GM23338 (cell line): ENCODE data around the gene RBAK. TPM values are rescaled to one million over a fixed set of nuclear protein-coding genes. Genes with fewer than 3 reads are reported as not detected.
A peak's percentile ranks its signal among the peaks of the same experiment; 100 is the strongest.

Experiments
- ATAC-seq: fragments of 200-7000 bp; cut with Tn5 transposase; 3 replicates; pipeline ENCODE4 v1.9.1; 2020
- DNase-seq: peaks from one replicate; pipeline ENCODE4 v3.0.0-alpha.2; 2015; ENCODE audit warnings: low spot score
- H2AFZ ChIP-seq: fragments of 200-600 bp; sonication (generic); 2 replicates; pipeline ENCODE4 v1.8.0; 2016; ENCODE audit warnings: antibody characterized with exemption, mild to moderate bottlenecking, moderate library complexity
- H3F3A ChIP-seq: fragments of 200-600 bp; sonication (generic); replicated peaks from 2 replicates; pipeline ENCODE4 v1.8.0; 2017; ENCODE audit warnings: antibody characterized with exemption, mixed run types, low read depth
- H3K27ac ChIP-seq: fragments of 200-600 bp; sonication (generic); 2 replicates; pipeline ENCODE4 v1.6.1; 2016; ENCODE audit warnings: low read depth
- H3K27me3 ChIP-seq: fragments of 200-600 bp; sonication (generic); 2 replicates; pipeline ENCODE4 v1.8.0; 2016; ENCODE audit warnings: mild to moderate bottlenecking, mixed run types, moderate library complexity; ENCODE audit not compliant: insufficient read depth
- H3K36me3 ChIP-seq: fragments of 200-600 bp; sonication (generic); 2 replicates; pipeline ENCODE4 v1.8.0; 2016; ENCODE audit warnings: mild to moderate bottlenecking; ENCODE audit not compliant: insufficient read depth
- H3K4me1 ChIP-seq: fragments of 200-600 bp; sonication (generic); 2 replicates; pipeline ENCODE4 v1.8.0; 2016; ENCODE audit warnings: mild to moderate bottlenecking, moderate library complexity; ENCODE audit not compliant: insufficient read depth
- H3K4me2 ChIP-seq: fragments of 200-600 bp; sonication (generic); 2 replicates; pipeline ENCODE4 v1.7.1; 2017; ENCODE audit warnings: mixed run types
- H3K4me3 ChIP-seq: fragments of 200-600 bp; sonication (generic); 2 replicates; pipeline ENCODE4 v1.6.1; 2016; ENCODE audit warnings: mixed run types
- H3K79me2 ChIP-seq: fragments of 200-600 bp; sonication (generic); replicated peaks from 2 replicates; pipeline ENCODE4 v1.8.0; 2017; ENCODE audit warnings: mild to moderate bottlenecking; ENCODE audit not compliant: insufficient read depth
- H3K9me2 ChIP-seq: fragments of 200-600 bp; sonication (generic); 2 replicates; pipeline ENCODE4 v1.8.0; 2017; ENCODE audit not compliant: insufficient read depth
- H4K20me1 ChIP-seq: fragments of 200-600 bp; sonication (generic); replicated peaks from 2 replicates; pipeline ENCODE4 v1.8.0; 2017; ENCODE audit warnings: mild to moderate bottlenecking; ENCODE audit not compliant: insufficient read depth
- H3K27ac Mint-ChIP-seq: 2 replicates; pipeline ENCODE4 v1.8.0; 2020; ENCODE audit warnings: inconsistent platforms, mild to moderate bottlenecking, moderate library complexity, mixed read lengths
- H3K27me3 Mint-ChIP-seq: 3 replicates; pipeline ENCODE4 v1.8.0; 2022; ENCODE audit warnings: low read depth, mild to moderate bottlenecking, moderate library complexity, mixed read lengths, inconsistent platforms; ENCODE audit not compliant: insufficient read depth, poor library complexity
- H3K36me3 Mint-ChIP-seq: 3 replicates; pipeline ENCODE4 v1.8.0; 2021; ENCODE audit warnings: low read depth, mild to moderate bottlenecking, inconsistent platforms, moderate library complexity, mixed read lengths
- H3K4me1 Mint-ChIP-seq: 3 replicates; pipeline ENCODE4 v1.8.0; 2020; ENCODE audit warnings: mild to moderate bottlenecking, inconsistent platforms, mixed read lengths
- H3K4me3 Mint-ChIP-seq: 3 replicates; pipeline ENCODE4 v1.8.0; 2021; ENCODE audit warnings: moderate library complexity, mild to moderate bottlenecking, inconsistent platforms, mixed read lengths
- H3K9me3 Mint-ChIP-seq: 3 replicates; pipeline ENCODE4 v1.8.0; 2020; ENCODE audit warnings: moderate library complexity, mild to moderate bottlenecking, inconsistent platforms, mixed read lengths
- CREB1 ChIP-seq: fragments of 250-450 bp; sonication (Bioruptor Pico); IDR thresholded peaks from 2 replicates; pipeline ENCODE4 v1.5.0; 2020; ENCODE audit warnings: low read depth, mild to moderate bottlenecking, moderate library complexity
- JUNB ChIP-seq: IDR thresholded peaks from one replicate; pipeline ENCODE4 v1.6.1; 2016; ENCODE audit warnings: antibody characterized with exemption; ENCODE audit not compliant: unreplicated experiment
- NANOG ChIP-seq: IDR thresholded peaks from 2 replicates; pipeline ENCODE4 v1.6.1; 2016; ENCODE audit warnings: antibody characterized with exemption, borderline replicate concordance
- REST ChIP-seq: IDR thresholded peaks from one replicate; pipeline ENCODE4 v1.6.1; 2018; ENCODE audit warnings: antibody characterized with exemption; ENCODE audit not compliant: unreplicated experiment
- STAT1 ChIP-seq: IDR thresholded peaks from one replicate; pipeline ENCODE4 v1.6.1; 2016; ENCODE audit warnings: antibody characterized with exemption; ENCODE audit not compliant: unreplicated experiment
- polyA plus RNA-seq: library from polyadenylated mRNA; unstranded; fragments of >200 nt; fragmentation: Nextera tagmentation; extraction: Ambion mirVana; gene quantifications from 2 replicates; pipeline ENCODE4 v1.2.1, GENCODE V29; 2016
- total RNA-seq: library from RNA; depleted of rRNA; stranded (reverse); fragments of >200 nt; shearing (Covaris generic); gene quantifications from 2 replicates; pipeline ENCODE4 v1.2.3, GENCODE V29; 2014
- TF ChIP-seq, protein P1 (sequence below): fragments of 250-450 bp; sonication (Bioruptor Pico); IDR thresholded peaks from 2 replicates; pipeline ENCODE4 v1.5.0; 2020; ENCODE audit warnings: mild to moderate bottlenecking, moderate library complexity

Gene RBAK
- total and polyA plus RNA-seq, 2 experiments from 2014 or later = 6.5 to 15.2 TPM

DNA sequence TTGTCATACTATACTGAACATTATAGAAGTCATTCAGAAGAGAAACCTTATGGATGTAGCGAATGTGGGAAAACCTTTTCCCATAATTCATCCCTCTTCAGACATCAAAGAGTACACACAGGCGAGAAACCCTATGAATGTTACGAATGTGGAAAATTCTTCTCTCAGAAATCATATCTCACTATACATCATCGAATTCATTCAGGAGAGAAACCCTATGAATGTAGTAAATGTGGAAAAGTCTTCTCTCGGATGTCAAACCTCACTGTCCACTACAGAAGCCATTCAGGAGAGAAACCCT, 19.4 kb downstream of the RBAK start:
- H3K4me2 ChIP-seq = no peak overlapping the region
- DNase-seq (no peak), ATAC-seq (no peak)
- H3K9me3 Mint-ChIP-seq = peaks cover 99% of the 10 kb centered on the region
- 0 out of 2 replicates have a peak, but pooled peaks cover 2% of the 10 kb centered on the region for H3K79me2 ChIP-seq
- no peaks in the 10 kb centered on the region for H4K20me1 ChIP-seq
- H3K4me1 ChIP-seq = no peaks in the 10 kb centered on the region
- no peak overlapping the region for H3K27ac Mint-ChIP-seq
- peak overlapping the region; percentile 42; the same call in 1 of the 2 replicates for H3K4me3 ChIP-seq
- peaks cover 18% of the 10 kb centered on the region for H3F3A ChIP-seq
- H3K4me1 Mint-ChIP-seq = no peaks in the 10 kb centered on the region
- H3K4me3 Mint-ChIP-seq = no peak overlapping the region
- TF ChIP-seq REST = no peak
- TF ChIP-seq CREB1 (CRISPR knock-in tag) = no peak
- TF ChIP-seq JUNB = no peak
- no peak for TF ChIP-seq STAT1
- no peak for TF ChIP-seq NANOG
- TF ChIP-seq, protein P1, sequence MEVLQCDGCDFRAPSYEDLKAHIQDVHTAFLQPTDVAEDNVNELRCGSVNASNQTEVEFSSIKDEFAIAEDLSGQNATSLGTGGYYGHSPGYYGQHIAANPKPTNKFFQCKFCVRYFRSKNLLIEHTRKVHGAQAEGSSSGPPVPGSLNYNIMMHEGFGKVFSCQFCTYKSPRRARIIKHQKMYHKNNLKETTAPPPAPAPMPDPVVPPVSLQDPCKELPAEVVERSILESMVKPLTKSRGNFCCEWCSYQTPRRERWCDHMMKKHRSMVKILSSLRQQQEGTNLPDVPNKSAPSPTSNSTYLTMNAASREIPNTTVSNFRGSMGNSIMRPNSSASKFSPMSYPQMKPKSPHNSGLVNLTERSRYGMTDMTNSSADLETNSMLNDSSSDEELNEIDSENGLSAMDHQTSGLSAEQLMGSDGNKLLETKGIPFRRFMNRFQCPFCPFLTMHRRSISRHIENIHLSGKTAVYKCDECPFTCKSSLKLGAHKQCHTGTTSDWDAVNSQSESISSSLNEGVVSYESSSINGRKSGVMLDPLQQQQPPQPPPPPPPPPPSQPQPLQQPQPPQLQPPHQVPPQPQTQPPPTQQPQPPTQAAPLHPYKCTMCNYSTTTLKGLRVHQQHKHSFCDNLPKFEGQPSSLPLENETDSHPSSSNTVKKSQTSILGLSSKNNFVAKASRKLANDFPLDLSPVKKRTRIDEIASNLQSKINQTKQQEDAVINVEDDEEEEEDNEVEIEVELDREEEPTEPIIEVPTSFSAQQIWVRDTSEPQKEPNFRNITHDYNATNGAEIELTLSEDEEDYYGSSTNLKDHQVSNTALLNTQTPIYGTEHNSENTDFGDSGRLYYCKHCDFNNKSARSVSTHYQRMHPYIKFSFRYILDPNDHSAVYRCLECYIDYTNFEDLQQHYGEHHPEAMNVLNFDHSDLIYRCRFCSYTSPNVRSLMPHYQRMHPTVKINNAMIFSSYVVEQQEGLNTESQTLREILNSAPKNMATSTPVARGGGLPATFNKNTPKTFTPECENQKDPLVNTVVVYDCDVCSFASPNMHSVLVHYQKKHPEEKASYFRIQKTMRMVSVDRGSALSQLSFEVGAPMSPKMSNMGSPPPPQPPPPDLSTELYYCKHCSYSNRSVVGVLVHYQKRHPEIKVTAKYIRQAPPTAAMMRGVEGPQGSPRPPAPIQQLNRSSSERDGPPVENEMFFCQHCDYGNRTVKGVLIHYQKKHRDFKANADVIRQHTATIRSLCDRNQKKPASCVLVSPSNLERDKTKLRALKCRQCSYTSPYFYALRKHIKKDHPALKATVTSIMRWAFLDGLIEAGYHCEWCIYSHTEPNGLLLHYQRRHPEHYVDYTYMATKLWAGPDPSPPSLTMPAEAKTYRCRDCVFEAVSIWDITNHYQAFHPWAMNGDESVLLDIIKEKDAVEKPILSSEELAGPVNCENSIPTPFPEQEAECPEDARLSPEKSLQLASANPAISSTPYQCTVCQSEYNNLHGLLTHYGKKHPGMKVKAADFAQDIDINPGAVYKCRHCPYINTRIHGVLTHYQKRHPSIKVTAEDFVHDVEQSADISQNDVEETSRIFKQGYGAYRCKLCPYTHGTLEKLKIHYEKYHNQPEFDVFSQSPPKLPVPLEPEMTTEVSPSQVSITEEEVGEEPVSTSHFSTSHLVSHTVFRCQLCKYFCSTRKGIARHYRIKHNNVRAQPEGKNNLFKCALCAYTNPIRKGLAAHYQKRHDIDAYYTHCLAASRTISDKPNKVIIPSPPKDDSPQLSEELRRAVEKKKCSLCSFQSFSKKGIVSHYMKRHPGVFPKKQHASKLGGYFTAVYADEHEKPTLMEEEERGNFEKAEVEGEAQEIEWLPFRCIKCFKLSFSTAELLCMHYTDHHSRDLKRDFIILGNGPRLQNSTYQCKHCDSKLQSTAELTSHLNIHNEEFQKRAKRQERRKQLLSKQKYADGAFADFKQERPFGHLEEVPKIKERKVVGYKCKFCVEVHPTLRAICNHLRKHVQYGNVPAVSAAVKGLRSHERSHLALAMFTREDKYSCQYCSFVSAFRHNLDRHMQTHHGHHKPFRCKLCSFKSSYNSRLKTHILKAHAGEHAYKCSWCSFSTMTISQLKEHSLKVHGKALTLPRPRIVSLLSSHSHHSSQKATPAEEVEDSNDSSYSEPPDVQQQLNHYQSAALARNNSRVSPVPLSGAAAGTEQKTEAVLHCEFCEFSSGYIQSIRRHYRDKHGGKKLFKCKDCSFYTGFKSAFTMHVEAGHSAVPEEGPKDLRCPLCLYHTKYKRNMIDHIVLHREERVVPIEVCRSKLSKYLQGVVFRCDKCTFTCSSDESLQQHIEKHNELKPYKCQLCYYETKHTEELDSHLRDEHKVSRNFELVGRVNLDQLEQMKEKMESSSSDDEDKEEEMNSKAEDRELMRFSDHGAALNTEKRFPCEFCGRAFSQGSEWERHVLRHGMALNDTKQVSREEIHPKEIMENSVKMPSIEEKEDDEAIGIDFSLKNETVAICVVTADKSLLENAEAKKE (CRISPR knock-in tag) = no peak
- no peaks in the 10 kb centered on the region for H3K9me2 ChIP-seq
- no peak overlapping the region for H3K27ac ChIP-seq
- H3K27me3 ChIP-seq = peaks cover 3% of the 10 kb centered on the region; the same call in 1 of the 2 replicates
- no peak overlapping the region for H2AFZ ChIP-seq
- H3K36me3 ChIP-seq = peaks cover 91% of the 10 kb centered on the region
- H3K36me3 Mint-ChIP-seq = peaks cover 100% of the 10 kb centered on the region
- peaks cover 17% of the 10 kb centered on the region for H3K27me3 Mint-ChIP-seq
